GM10248 (cell line): ENCODE results near the gene TRIML2.
"Not testable (repeated sequence)": the region's sequence is repeated elsewhere in the genome, so short reads cannot be mapped to it uniquely, and the experiment has no call there.

Source experiments
- CTCF ChIA-PET: fragments of 300-600 bp; sonication (Branson Sonifier 250); formaldehyde crosslinking; extraction: SDS; loops from one replicate; lab custom pipeline; 2021; ENCODE audit warnings: antibody characterized with exemption; lab: Yijun Ruan, JAX
- POLR2A ChIA-PET: fragments of 350-650 bp; sonication (Branson Sonifier 250); formaldehyde crosslinking; extraction: SDS; loops from one replicate; lab custom pipeline; 2020; ENCODE audit warnings: antibody characterized with exemption; lab: Yijun Ruan, JAX
- DNase-seq: peaks from one replicate; pipeline ENCODE4 v3.0.0; 2012; ENCODE audit errors: extremely low spot score
- CTCF ChIP-seq: IDR thresholded peaks from 2 replicates; pipeline ENCODE4 v1.5.1; 2012; ENCODE audit warnings: mild to moderate bottlenecking, low read depth; ENCODE audit errors: extremely low read depth, missing control alignments, control extremely low read depth

Gene TRIML2

GRCh38 chr4:188076169-188076568 lies 33.2 kb downstream of the TRIML2 start:
- no peak for DNase-seq
- TF ChIP-seq CTCF, result no peak
- POLR2A ChIA-PET, result no interaction called here
- CTCF ChIA-PET, result no interaction called here

- no peak for TF ChIP-seq CTCF
- no peak for DNase-seq
- ChIA-PET POLR2A (no interaction called here), CTCF (no interaction called here)
Measured at GRCh38 chr4:188061083-188061482, 48.3 kb downstream of the TRIML2 start.

DNA sequence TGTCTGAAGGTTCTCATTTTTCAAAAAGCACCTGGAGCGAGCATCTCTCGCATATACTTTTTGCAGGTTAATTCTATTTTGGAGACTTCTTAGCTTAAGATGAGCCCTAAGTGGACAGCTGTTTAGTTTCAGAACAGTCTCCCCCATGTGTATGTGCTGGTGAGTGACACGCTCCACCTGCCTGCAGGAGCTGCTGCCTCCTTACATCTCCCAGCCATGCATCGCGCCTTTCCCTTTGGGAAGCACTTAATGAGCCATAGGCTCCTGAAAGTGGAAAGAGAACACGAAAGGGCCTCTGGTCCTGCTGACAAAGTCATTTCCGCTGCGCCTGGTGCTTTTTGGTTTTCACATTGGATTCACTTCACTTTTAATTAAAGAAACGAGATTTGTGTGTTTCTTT lies 56.1 kb downstream of the TRIML2 start:
- TF ChIP-seq CTCF, result no peak
- CTCF ChIA-PET, result no interaction called here
- POLR2A ChIA-PET, result no interaction called here
- no peak for DNase-seq

DNA sequence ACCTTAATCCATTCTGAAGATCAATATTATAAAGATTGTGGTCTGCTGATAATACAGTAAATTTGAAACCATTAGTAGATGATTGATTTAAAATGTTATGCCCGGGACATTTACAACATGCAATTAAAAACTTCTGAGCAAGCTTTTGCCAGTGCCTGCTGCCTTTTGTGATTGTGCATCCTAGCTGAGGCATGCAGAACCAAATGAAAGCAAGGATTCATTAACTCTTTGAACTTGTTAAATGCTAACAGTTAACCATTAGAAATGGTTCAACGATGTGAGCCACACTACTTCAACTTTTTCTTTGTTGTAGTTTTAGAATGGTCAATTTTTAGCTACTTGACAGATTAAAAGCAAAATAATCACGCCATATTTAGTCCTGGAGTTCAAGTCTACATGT lies 62.7 kb downstream of the TRIML2 start:
- no peak for DNase-seq
- POLR2A ChIA-PET, result no interaction called here
- TF ChIP-seq CTCF, result no peak
- CTCF ChIA-PET, result no interaction called here

DNA sequence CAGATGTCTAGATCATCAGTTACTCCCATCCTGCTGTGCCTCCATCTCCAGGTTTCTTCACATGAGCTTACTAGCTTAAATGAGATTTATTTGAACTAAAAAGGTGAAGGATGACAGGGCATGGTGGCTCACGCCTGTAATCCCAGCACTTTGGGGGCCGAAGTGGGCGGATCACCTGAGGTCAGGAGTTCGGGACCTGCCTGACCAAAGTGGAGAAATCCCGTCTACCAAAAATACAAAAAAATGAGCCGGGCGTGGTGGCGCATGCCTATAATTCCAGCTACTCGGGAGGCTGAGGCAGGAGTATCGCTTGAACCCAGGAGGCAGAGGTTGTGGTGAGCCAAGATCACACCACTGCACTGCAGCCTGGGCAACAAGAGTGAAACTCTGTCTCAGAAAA lies 63.9 kb downstream of the TRIML2 start:
- POLR2A ChIA-PET, DNase-seq: not testable (repeated sequence)
- CTCF ChIA-PET, result interaction anchor here (1.0 kb wide), 1 partner anchor 85 kb away, joined by 3 read pairs; no protein-coding TSS in a partner anchor

- DNase-seq, result no peak
- ChIA-PET CTCF (no interaction called here), POLR2A (no interaction called here)
- no peak for TF ChIP-seq CTCF
Measured at GRCh38 chr4:188043154-188043553, 66.2 kb downstream of the TRIML2 start.

GRCh38 chr4:188042191-188042590 lies 67.2 kb downstream of the TRIML2 start:
- ChIA-PET POLR2A (no interaction called here), CTCF (no interaction called here)
- no peak for TF ChIP-seq CTCF
- DNase-seq, result no peak

GRCh38 chr4:188041721-188042120 lies 67.7 kb downstream of the TRIML2 start:
- TF ChIP-seq CTCF, result no peak
- ChIA-PET POLR2A (no interaction called here), CTCF (no interaction called here)
- DNase-seq, result no peak
